IMR-90 (cell line): ENCODE data around the gene RNF148. TPM values are rescaled to one million over a fixed set of nuclear protein-coding genes. Genes with fewer than 3 reads are reported as not detected.

Experiments used
- ATAC-seq: fragments of 200-7000 bp; cut with Tn5 transposase; 2 replicates; pipeline ENCODE4 v1.9.1; 2020; ENCODE audit warnings: low read depth, mild to moderate bottlenecking, moderate library complexity
- BruUV-seq: library from RNA; stranded (reverse); fragments of 400-500 nt; replicated peaks from 2 replicates; lab custom pipeline; 2021; lab: Mats Ljungman, UMichigan
- CTCF ChIA-PET: fragments of 300-600 bp; formaldehyde crosslinking; extraction: SDS; loops from one replicate; lab custom pipeline; 2021; ENCODE audit warnings: antibody characterized with exemption; lab: Yijun Ruan, JAX
- POLR2A ChIA-PET: fragments of 300-600 bp; sonication (Branson Sonifier 250); formaldehyde crosslinking; loops from one replicate; lab custom pipeline; 2022; ENCODE audit warnings: antibody characterized with exemption; ENCODE audit not compliant: unreplicated experiment; lab: Charles Lee
- DNase-seq: peaks from one replicate; pipeline ENCODE4 v3.0.0; 2013
- H2AFZ ChIP-seq: replicated peaks from 2 replicates; pipeline ENCODE3; 2013; ENCODE audit warnings: low read length, mild to moderate bottlenecking; ENCODE audit not compliant: poor library complexity
- H2AK5ac ChIP-seq: 2 replicates; pipeline ENCODE4 v1.6.1; 2013; ENCODE audit warnings: low read depth, low read length, inconsistent platforms
- H2AK9ac ChIP-seq: replicated peaks from 2 replicates; pipeline ENCODE3; 2013; ENCODE audit warnings: mild to moderate bottlenecking, low read depth, low read length, moderate library complexity; ENCODE audit not compliant: poor library complexity
- H2BK120ac ChIP-seq: 2 replicates; pipeline ENCODE4 v1.6.1; 2013; ENCODE audit warnings: low read depth, low read length, inconsistent platforms
- H2BK15ac ChIP-seq: 3 replicates; pipeline ENCODE4 v1.6.1; 2013; ENCODE audit warnings: low read depth, low read length, inconsistent platforms
- H2BK20ac ChIP-seq: 2 replicates; pipeline ENCODE4 v1.6.1; 2013; ENCODE audit warnings: low read depth, mild to moderate bottlenecking, inconsistent platforms, low read length, moderate library complexity
- H2BK5ac ChIP-seq: 2 replicates; pipeline ENCODE4 v1.6.1; 2013; ENCODE audit warnings: mild to moderate bottlenecking, low read depth, low read length, inconsistent platforms; ENCODE audit not compliant: poor library complexity, severe bottlenecking
- H3K14ac ChIP-seq: replicated peaks from 2 replicates; pipeline ENCODE4 v1.6.1; 2013; ENCODE audit warnings: low read depth, low read length, inconsistent platforms
- H3K18ac ChIP-seq: 2 replicates; pipeline ENCODE4 v1.6.1; 2013; ENCODE audit warnings: low read depth, low read length, control low read depth
- H3K23ac ChIP-seq: 2 replicates; pipeline ENCODE4 v1.6.1; 2013; ENCODE audit warnings: low read depth, low read length, inconsistent platforms
- H3K27ac ChIP-seq: 2 replicates; pipeline ENCODE4 v1.5.1; 2013; ENCODE audit warnings: mild to moderate bottlenecking, control low read depth, low read length; ENCODE audit not compliant: insufficient read depth
- H3K27me3 ChIP-seq: 2 replicates; pipeline ENCODE4 v1.6.1; 2013; ENCODE audit warnings: low read length; ENCODE audit not compliant: control insufficient read depth, insufficient read depth
- H3K36me3 ChIP-seq: 2 replicates; pipeline ENCODE4 v1.6.1; 2013; ENCODE audit warnings: low read length, mixed read lengths; ENCODE audit not compliant: control insufficient read depth, insufficient read depth
- H3K4ac ChIP-seq: 2 replicates; pipeline ENCODE4 v1.6.1; 2013; ENCODE audit warnings: low read depth, low read length, inconsistent platforms
- H3K4me1 ChIP-seq: 2 replicates; pipeline ENCODE4 v1.6.1; 2013; ENCODE audit warnings: low read length, mixed read lengths; ENCODE audit not compliant: control insufficient read depth, insufficient read depth
- H3K4me2 ChIP-seq: 2 replicates; pipeline ENCODE4 v1.6.1; 2013; ENCODE audit warnings: low read depth, mild to moderate bottlenecking, control low read depth, low read length, moderate library complexity
- H3K4me3 ChIP-seq: 2 replicates; pipeline ENCODE4 v1.5.1; 2013; ENCODE audit warnings: low read depth, mild to moderate bottlenecking, control low read depth, low read length, moderate library complexity; ENCODE audit not compliant: insufficient read depth
- H3K56ac ChIP-seq: 2 replicates; pipeline ENCODE4 v1.6.1; 2013; ENCODE audit warnings: low read length, inconsistent platforms; ENCODE audit not compliant: insufficient read depth; ENCODE audit errors: extremely low read depth
- H3K79me1 ChIP-seq, 2 experiments: 2 replicates each; pipeline ENCODE4 v1.6.1; 2013; ENCODE audit warnings: low read length in 2 of 2, inconsistent platforms in 1 of 2, low read depth in 1 of 2
- H3K9ac ChIP-seq: 2 replicates; pipeline ENCODE4 v1.6.1; 2013; ENCODE audit warnings: low read depth, low read length, control low read depth
- H3K9me1 ChIP-seq: 2 replicates; pipeline ENCODE4 v1.6.1; 2013; ENCODE audit warnings: low read length, inconsistent platforms; ENCODE audit not compliant: insufficient read depth
- H3K9me3 ChIP-seq: 2 replicates; pipeline ENCODE4 v1.6.1; 2013; ENCODE audit warnings: low read length; ENCODE audit not compliant: control insufficient read depth, insufficient read depth
- H4K20me1 ChIP-seq: 2 replicates; pipeline ENCODE4 v1.6.1; 2013; ENCODE audit warnings: low read length, inconsistent platforms; ENCODE audit not compliant: insufficient read depth
- H4K5ac ChIP-seq: 2 replicates; pipeline ENCODE4 v1.6.1; 2013; ENCODE audit warnings: mild to moderate bottlenecking, low read depth, low read length, control low read depth
- H4K8ac ChIP-seq, 2 experiments: 2 replicates each; pipeline ENCODE4 v1.6.1; 2013; ENCODE audit warnings: low read depth in 2 of 2, low read length in 2 of 2, control low read depth in 1 of 2, inconsistent platforms in 1 of 2
- H4K91ac ChIP-seq: 2 replicates; pipeline ENCODE4 v1.6.1; 2013; ENCODE audit warnings: low read depth, low read length, inconsistent platforms; ENCODE audit not compliant: insufficient read depth
- BHLHE40 ChIP-seq: fragments of 150-350 bp; IDR thresholded peaks from 2 replicates; pipeline ENCODE4 v1.6.1; 2016; ENCODE audit warnings: mild to moderate bottlenecking, low read depth, low read length
- CEBPB ChIP-seq: IDR thresholded peaks from 2 replicates; pipeline ENCODE4 v1.6.1; 2012; ENCODE audit warnings: low read depth, low read length, improper control_type of control experiment
- CHD1 ChIP-seq: IDR thresholded peaks from 2 replicates; pipeline ENCODE4 v1.6.1; 2012; ENCODE audit warnings: low read depth, low read length, improper control_type of control experiment
- CTCF ChIP-seq: conservative IDR thresholded peaks from 2 replicates; pipeline ENCODE4 v1.5.1; 2012; ENCODE audit warnings: mild to moderate bottlenecking, low read depth, low read length, improper control_type of control experiment
- ELK1 ChIP-seq: fragments of 150-350 bp; IDR thresholded peaks from 2 replicates; pipeline ENCODE4 v1.6.1; 2016; ENCODE audit warnings: low read depth, mild to moderate bottlenecking, low read length, moderate library complexity, borderline replicate concordance
- FOS ChIP-seq: fragments of 150-350 bp; IDR thresholded peaks from 2 replicates; pipeline ENCODE4 v1.6.1; 2016; ENCODE audit warnings: low read depth, low read length
- MAFK ChIP-seq: IDR thresholded peaks from 2 replicates; pipeline ENCODE4 v1.6.1; 2012; ENCODE audit warnings: low read depth, low read length, improper control_type of control experiment
- MAZ ChIP-seq: IDR thresholded peaks from 2 replicates; pipeline ENCODE4 v1.6.1; 2012; ENCODE audit warnings: low read depth, mild to moderate bottlenecking, low read length, improper control_type of control experiment, moderate library complexity, borderline replicate concordance
- MXI1 ChIP-seq: IDR thresholded peaks from 2 replicates; pipeline ENCODE4 v1.6.1; 2012; ENCODE audit warnings: low read depth, mild to moderate bottlenecking, low read length, moderate library complexity, borderline replicate concordance
- NFE2L2 ChIP-seq: fragments of 150-350 bp; IDR thresholded peaks from 2 replicates; pipeline ENCODE4 v1.6.1; 2016; ENCODE audit warnings: low read depth, mild to moderate bottlenecking, low read length
- POLR2A ChIP-seq: IDR thresholded peaks from 2 replicates; pipeline ENCODE4 v1.6.1; 2012; ENCODE audit warnings: mild to moderate bottlenecking, low read depth, low read length
- RAD21 ChIP-seq: IDR thresholded peaks from 2 replicates; pipeline ENCODE4 v1.6.1; 2012; ENCODE audit warnings: low read length, improper control_type of control experiment
- RCOR1 ChIP-seq: IDR thresholded peaks from 2 replicates; pipeline ENCODE4 v1.6.1; 2012; ENCODE audit warnings: mild to moderate bottlenecking, low read length, improper control_type of control experiment; ENCODE audit not compliant: insufficient replicate concordance
- RFX5 ChIP-seq: IDR thresholded peaks from 2 replicates; pipeline ENCODE4 v1.8.0; 2012; ENCODE audit warnings: low read depth, mild to moderate bottlenecking, low read length, moderate library complexity
- SMC3 ChIP-seq: fragments of 150-350 bp; IDR thresholded peaks from 2 replicates; pipeline ENCODE4 v1.6.1; 2016; ENCODE audit warnings: low read depth, mild to moderate bottlenecking, antibody characterized with exemption, low read length, moderate library complexity
- USF2 ChIP-seq: fragments of 150-350 bp; IDR thresholded peaks from 2 replicates; pipeline ENCODE4 v1.6.1; 2017; ENCODE audit warnings: mild to moderate bottlenecking, antibody characterized with exemption, low read length, low read depth
- WGBS, 2 experiments: methylation state at CpG; one replicate each; pipeline versions ENCODE4 v1.1.5 to v1.1.7; 2013; ENCODE audit warnings: missing lambda C conversion rate in 2 of 2; ENCODE audit not compliant: insufficient read length in 1 of 2; ENCODE audit errors: extremely low coverage in 2 of 2; 5-methylcytosine and 5-hydroxymethylcytosine counted together
- dilution Hi-C: fragments of 300-500 bp; cut with HindIII; formaldehyde crosslinking; loops from one replicate; pipeline ENCODE4 v1.14.3; 2018; ENCODE audit warnings: low sequenced_read_pairs; ENCODE audit not compliant: unreplicated experiment
- in situ Hi-C: fragments of 300-500 bp; cut with MboI; formaldehyde crosslinking; loops from 3 replicates; pipeline ENCODE4 v1.14.3; 2019; ENCODE audit warnings: low sequenced_read_pairs, inconsistent platforms, mixed read lengths
- intact Hi-C: fragments of 100-400 bp; cut with micrococcal nuclease; formaldehyde crosslinking; loops from 2 replicates; pipeline ENCODE4 v1.10.0; 2022
- polyA plus RNA-seq, 3 experiments: library from polyadenylated mRNA; depleted of rRNA; stranded (reverse); fragments of >200 nt; gene quantifications; 2 replicates each; pipeline ENCODE4 v1.2.3, GENCODE V29; 2012; ENCODE audit warnings: low replicate concordance in 1 of 3
- total RNA-seq: library from RNA; depleted of rRNA; stranded (reverse); fragments of >200 nt; gene quantifications from 2 replicates; pipeline ENCODE4 v1.2.3, GENCODE V29; 2012

Gene RNF148
- total and polyA plus RNA-seq, 2 of the 4 experiments (the other 2 are of a cell fraction), result not detected

- no peak overlapping the region for H2BK20ac ChIP-seq
- ATAC-seq, result no peak
- H3K4me2 ChIP-seq, result no peak overlapping the region
- H4K8ac ChIP-seq, result no peak overlapping the region
- no peak overlapping the region for H3K9ac ChIP-seq
- peaks cover under 1% of the 10 kb centered on the region; the same call in 1 of the 2 replicates for H3K9me3 ChIP-seq
- intact Hi-C loops (no loop called here), dilution Hi-C loops (no loop called here), in situ Hi-C loops (no loop called here)
- no peak overlapping the region for H3K18ac ChIP-seq
- no CpG with 5 or more reads among the region's 5 CpGs for WGBS, 2 experiments
- no peaks in the 10 kb centered on the region for H3K9me1 ChIP-seq
- no peak overlapping the region for H2AFZ ChIP-seq
- no peak overlapping the region for H3K56ac ChIP-seq
- H3K79me1 ChIP-seq, result no peaks in the 10 kb centered on the region
- no peaks in the 10 kb centered on the region for H4K20me1 ChIP-seq
- no peak overlapping the region for H3K4ac ChIP-seq
- H3K23ac ChIP-seq, result no peak overlapping the region
- H3K27me3 ChIP-seq, result no peaks in the 10 kb centered on the region
- POLR2A ChIA-PET, result no interaction called here
- H2AK5ac ChIP-seq, result no peak overlapping the region
- no TSS peak for BruUV-seq
- no peaks in the 10 kb centered on the region for H3K4me1 ChIP-seq
- no peaks in the 10 kb centered on the region for H3K36me3 ChIP-seq
- H2AK9ac ChIP-seq, result no peak overlapping the region
- CTCF ChIA-PET, result no interaction called here
- H3K4me3 ChIP-seq, result no peak overlapping the region
- no peak overlapping the region for H3K14ac ChIP-seq
- H2BK5ac ChIP-seq, result no peak overlapping the region
- H3K27ac ChIP-seq, result no peak overlapping the region
- DNase-seq, result no peak
- no peak overlapping the region for H4K5ac ChIP-seq
- H2BK120ac ChIP-seq, result no peak overlapping the region
- TF ChIP-seq CHD1 (no peak), POLR2A (no peak), RFX5 (no peak), FOS (no peak), MAFK (no peak), RCOR1 (no peak), NFE2L2 (no peak), CEBPB (no peak), ELK1 (no peak), BHLHE40 (no peak), MAZ (no peak), USF2 (no peak), SMC3 (no peak), RAD21 (no peak), CTCF (no peak), MXI1 (no peak)
- no peak overlapping the region for H4K91ac ChIP-seq
- no peak overlapping the region for H2BK15ac ChIP-seq
These were observed 49.0 kb downstream of the RNF148 start for GRCh38 chr7:122653685-122654084.
